Muscle layer of colon (tissue), 2 donors: Measurements from ENCODE around the gene CENPH.

ENCODE experiments used
- H3K27ac ChIP-seq: one replicate; pipeline ENCODE4 v1.7.0; 2013; ENCODE audit warnings: low read depth, mild to moderate bottlenecking, low read length, moderate library complexity
- H3K27me3 ChIP-seq, 2 donors: one replicate each; pipeline ENCODE4 v1.7.0; 2013; ENCODE audit warnings: low read length in 2 of 2, mild to moderate bottlenecking in 2 of 2; ENCODE audit not compliant: insufficient read depth in 2 of 2, control insufficient read depth in 1 of 2
- H3K36me3 ChIP-seq: one replicate; pipeline ENCODE4 v1.7.0; 2013; ENCODE audit warnings: mild to moderate bottlenecking, low read length; ENCODE audit not compliant: insufficient read depth
- H3K4me1 ChIP-seq: one replicate; pipeline ENCODE4 v1.7.0; 2013; ENCODE audit warnings: mild to moderate bottlenecking, low read length; ENCODE audit not compliant: insufficient read depth
- H3K4me3 ChIP-seq, 2 donors: one replicate each; pipeline ENCODE4 v1.7.0; 2013; ENCODE audit warnings: low read length in 2 of 2, low read depth in 1 of 2, mild to moderate bottlenecking in 1 of 2, moderate library complexity in 1 of 2
- H3K9ac ChIP-seq: one replicate; pipeline ENCODE4 v1.7.0; 2013; ENCODE audit warnings: low read length
- H3K9me3 ChIP-seq: one replicate; pipeline ENCODE4 v1.7.0; 2013; ENCODE audit warnings: mild to moderate bottlenecking, low read length
- donor health status: abdominal sarcoma.
- donor health status: Adenocarcinoma of cecum.

The CENPH gene

DNA sequence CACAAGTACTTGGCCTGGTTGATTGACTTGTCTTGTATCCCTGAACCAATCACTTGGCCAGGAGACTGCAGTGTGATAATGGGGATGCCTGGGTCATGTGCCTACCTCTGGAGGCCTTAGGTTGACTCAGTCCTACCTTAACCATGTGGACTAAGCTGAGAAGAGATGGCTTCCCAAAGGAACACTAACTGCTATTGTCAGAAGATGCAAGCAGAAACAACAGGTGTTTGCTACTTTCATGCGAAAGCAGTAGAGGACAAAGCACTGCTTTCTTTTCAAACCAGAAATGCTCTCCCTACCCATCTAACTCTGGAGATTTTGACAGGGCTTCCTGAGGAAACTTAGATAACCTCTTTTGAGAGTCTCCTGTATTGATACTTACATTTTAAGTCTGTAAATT is 68.2 kb downstream of the CENPH start:
- Histone ChIP-seq H3K27ac (no peak overlapping the region), H3K36me3 (peaks cover 38% of the 10 kb centered on the region), H3K4me1 (no peaks in the 10 kb centered on the region), H3K4me3 (no peak overlapping the region), H3K9ac (no peak overlapping the region), H3K27me3 (no peaks in the 10 kb centered on the region), H3K9me3 (no peaks in the 10 kb centered on the region)
